Kidney epithelial cell (primary cell): ENCODE measurements around the gene CDCP2. TPM values are rescaled to one million over a fixed set of nuclear protein-coding genes. Genes with fewer than 3 reads are reported as not detected.
"Not testable (repeated sequence)": the region's sequence is repeated elsewhere in the genome, so short reads cannot be mapped to it uniquely, and the experiment has no call there.

ENCODE experiments used
- DNase-seq: peaks from one replicate; pipeline ENCODE4 v3.0.0-alpha.2; 2010; ENCODE audit warnings: low read depth
- H3K27me3 ChIP-seq: 2 replicates; pipeline ENCODE4 v1.6.0; 2011; ENCODE audit warnings: low read length; ENCODE audit not compliant: control insufficient read depth, insufficient read depth
- H3K36me3 ChIP-seq: 2 replicates; pipeline ENCODE4 v1.5.1; 2011; ENCODE audit warnings: low read length; ENCODE audit not compliant: control insufficient read depth, insufficient read depth
- H3K4me3 ChIP-seq: 2 replicates; pipeline ENCODE4 v1.5.1; 2011; ENCODE audit warnings: low read depth, mild to moderate bottlenecking, control low read depth, low read length
- total RNA-seq: library from RNA; depleted of rRNA; stranded (reverse); fragments of >200 nt; gene quantifications from 2 replicates; pipeline ENCODE4 v1.2.3, GENCODE V29; 2015
- TF ChIP-seq, protein P1 (sequence below): IDR thresholded peaks from 2 replicates; pipeline ENCODE4 v1.5.1; 2011; ENCODE audit warnings: mild to moderate bottlenecking, moderate library complexity, low read length, control low read depth, inconsistent platforms; ENCODE audit not compliant: insufficient read depth, poor library complexity, severe bottlenecking

Gene CDCP2
- total RNA-seq, 1 donor from 2014 or later: not detected

DNA sequence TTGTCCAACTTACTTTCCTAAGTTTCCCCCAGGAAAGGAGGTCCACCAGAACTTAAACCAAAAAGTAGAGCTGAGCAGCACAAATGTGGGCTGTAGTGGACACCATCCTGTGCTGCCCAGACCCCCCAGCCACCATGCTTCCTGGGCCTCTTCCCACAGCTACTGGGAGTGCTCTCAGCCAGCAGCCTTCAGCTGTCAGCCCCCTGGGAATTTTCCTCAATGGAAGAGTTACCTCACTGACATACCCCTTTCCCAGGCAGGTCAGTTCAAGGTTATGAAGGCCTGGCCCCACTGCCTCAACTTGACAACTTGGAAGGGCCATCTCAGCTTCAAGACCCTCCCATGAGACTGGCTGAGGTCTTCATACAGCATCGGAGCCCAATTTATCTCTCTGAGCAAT, 47.7 kb downstream of the CDCP2 start:
- Histone ChIP-seq H3K4me3 (no peak overlapping the region), H3K27me3 (no peaks in the 10 kb centered on the region), H3K36me3 (no peaks in the 10 kb centered on the region)
- DNase-seq: no peak
- TF ChIP-seq, protein P1, sequence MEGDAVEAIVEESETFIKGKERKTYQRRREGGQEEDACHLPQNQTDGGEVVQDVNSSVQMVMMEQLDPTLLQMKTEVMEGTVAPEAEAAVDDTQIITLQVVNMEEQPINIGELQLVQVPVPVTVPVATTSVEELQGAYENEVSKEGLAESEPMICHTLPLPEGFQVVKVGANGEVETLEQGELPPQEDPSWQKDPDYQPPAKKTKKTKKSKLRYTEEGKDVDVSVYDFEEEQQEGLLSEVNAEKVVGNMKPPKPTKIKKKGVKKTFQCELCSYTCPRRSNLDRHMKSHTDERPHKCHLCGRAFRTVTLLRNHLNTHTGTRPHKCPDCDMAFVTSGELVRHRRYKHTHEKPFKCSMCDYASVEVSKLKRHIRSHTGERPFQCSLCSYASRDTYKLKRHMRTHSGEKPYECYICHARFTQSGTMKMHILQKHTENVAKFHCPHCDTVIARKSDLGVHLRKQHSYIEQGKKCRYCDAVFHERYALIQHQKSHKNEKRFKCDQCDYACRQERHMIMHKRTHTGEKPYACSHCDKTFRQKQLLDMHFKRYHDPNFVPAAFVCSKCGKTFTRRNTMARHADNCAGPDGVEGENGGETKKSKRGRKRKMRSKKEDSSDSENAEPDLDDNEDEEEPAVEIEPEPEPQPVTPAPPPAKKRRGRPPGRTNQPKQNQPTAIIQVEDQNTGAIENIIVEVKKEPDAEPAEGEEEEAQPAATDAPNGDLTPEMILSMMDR: no peak

GRCh38 chr1:54104613-54105012, 48.2 kb downstream of the CDCP2 start:
- H3K27me3 ChIP-seq, H3K4me3 ChIP-seq, DNase-seq, H3K36me3 ChIP-seq: not testable (repeated sequence)

DNA sequence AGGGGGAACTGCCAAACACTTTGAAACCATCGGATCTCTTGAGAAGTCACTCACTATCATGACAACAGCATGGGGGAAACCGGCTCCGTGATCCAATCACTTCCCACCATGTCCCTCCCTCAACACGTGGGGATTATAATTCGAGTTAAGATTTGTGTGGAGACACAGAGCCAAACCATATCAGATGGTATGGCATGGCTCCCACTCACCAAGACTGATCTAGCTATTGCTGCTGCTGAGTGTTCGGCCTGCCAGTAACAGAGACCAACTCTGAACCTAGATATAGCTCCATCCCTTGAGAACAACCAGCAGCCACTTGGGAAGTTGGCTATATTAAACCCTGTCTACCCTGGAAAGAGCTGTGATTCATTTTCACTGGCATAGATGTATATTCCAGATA, 49.4 kb downstream of the CDCP2 start:
- Histone ChIP-seq H3K36me3 (no peaks in the 10 kb centered on the region), H3K27me3 (no peaks in the 10 kb centered on the region), H3K4me3 (no peak overlapping the region)
- TF ChIP-seq, protein P1: no peak
- DNase-seq: no peak

GRCh38 chr1:54100500-54100899, 52.3 kb downstream of the CDCP2 start:
- DNase-seq: no peak
- H3K4me3 ChIP-seq: no peak overlapping the region

DNA sequence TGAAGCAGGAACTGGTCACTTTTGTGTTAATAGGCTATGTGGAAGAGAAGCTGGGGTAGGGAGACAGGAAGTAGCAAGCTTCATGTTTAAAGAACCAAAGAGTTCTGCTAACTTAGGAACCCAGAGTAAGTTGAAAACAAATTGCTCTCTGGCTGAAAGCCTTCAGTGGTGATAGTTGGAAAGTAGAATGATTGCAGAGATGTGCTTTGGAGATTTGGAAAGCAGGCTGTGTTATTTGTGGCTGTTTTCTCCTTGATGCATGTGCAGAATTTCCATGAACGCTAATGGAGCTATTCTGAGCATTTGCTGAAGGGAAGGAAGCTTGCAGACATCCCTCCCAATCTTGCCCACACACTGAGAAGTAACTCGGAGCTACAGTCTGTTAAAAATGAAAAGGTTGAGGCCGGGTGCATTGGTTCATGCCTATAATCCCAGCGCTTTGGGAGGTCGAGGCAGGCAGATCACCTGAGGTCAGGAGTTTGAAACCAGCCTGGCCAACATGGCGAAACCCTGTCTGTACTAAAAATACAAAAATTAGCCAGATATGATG, 53.7 kb downstream of the CDCP2 start:
- Histone ChIP-seq H3K4me3 (no peak overlapping the region), H3K27me3 (no peaks in the 10 kb centered on the region), H3K36me3 (no peaks in the 10 kb centered on the region)
- no peak for DNase-seq
- TF ChIP-seq, protein P1: no peak

More at GRCh38 chr1:54100500-54100899, 52.3 kb downstream of the CDCP2 start:
- Histone ChIP-seq H3K27me3 (no peaks in the 10 kb centered on the region), H3K36me3 (no peaks in the 10 kb centered on the region)
- TF ChIP-seq, protein P1: no peak

DNA sequence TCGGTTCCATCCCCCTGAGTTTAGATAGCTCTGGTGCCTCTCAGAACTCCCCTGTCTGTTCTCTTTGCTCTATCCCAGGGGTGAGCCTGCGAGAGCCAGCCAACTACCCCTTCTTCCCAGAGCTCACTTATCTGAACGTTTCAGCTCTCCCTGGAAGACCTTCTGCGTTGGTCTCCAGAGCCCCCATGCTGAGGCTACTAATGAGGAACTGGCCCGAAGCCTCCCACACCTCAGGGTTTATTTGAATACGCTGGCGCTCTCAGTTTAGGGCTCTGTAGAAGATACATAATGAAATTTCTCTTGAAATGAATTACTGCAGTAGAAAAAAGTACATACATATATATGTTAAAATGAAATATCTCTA, 55.9 kb downstream of the CDCP2 start:
- TF ChIP-seq, protein P1: no peak

More for the DNA sequence above, 55.9 kb downstream of the CDCP2 start:
- DNase-seq: no peak
- no peaks in the 10 kb centered on the region for H3K27me3 ChIP-seq
- no peak overlapping the region for H3K4me3 ChIP-seq
- no peaks in the 10 kb centered on the region for H3K36me3 ChIP-seq
